GM18502 (cell line): Measurements from ENCODE around the gene CDH13.

Experiments used
- ATAC-seq: cut with Tn5 transposase; IDR thresholded peaks from one replicate; pipeline ENCODE4 v1.9.1; 2021; ENCODE audit warnings: mild to moderate bottlenecking; ENCODE audit not compliant: unreplicated experiment, poor library complexity

Gene CDH13

GRCh38 chr16:83196796-83197195, 570.0 kb downstream of the CDH13 start:
- ATAC-seq: no peak

GRCh38 chr16:83197450-83197849, 570.7 kb downstream of the CDH13 start:
- ATAC-seq: no peak

GRCh38 chr16:83198977-83199376, 572.2 kb downstream of the CDH13 start:
- ATAC-seq: no peak

GRCh38 chr16:83200005-83200779, 573.4 kb downstream of the CDH13 start:
- ATAC-seq: no peak

GRCh38 chr16:83201748-83202147, 575.0 kb downstream of the CDH13 start:
- ATAC-seq: no peak

GRCh38 chr16:83205896-83206295, 579.1 kb downstream of the CDH13 start:
- no peak for ATAC-seq

GRCh38 chr16:83206426-83206825, 579.7 kb downstream of the CDH13 start:
- ATAC-seq: no peak

- no peak for ATAC-seq
Observed at GRCh38 chr16:83211711-83212110, 584.9 kb downstream of the CDH13 start.

GRCh38 chr16:83212301-83212841, 585.6 kb downstream of the CDH13 start:
- ATAC-seq: no peak

GRCh38 chr16:83214671-83215070, 587.9 kb downstream of the CDH13 start:
- ATAC-seq: no peak

GRCh38 chr16:83215406-83216001, 588.7 kb downstream of the CDH13 start:
- ATAC-seq: no peak

GRCh38 chr16:83219285-83219684, 592.5 kb downstream of the CDH13 start:
- ATAC-seq: no peak

GRCh38 chr16:83220066-83220465, 593.3 kb downstream of the CDH13 start:
- ATAC-seq: no peak

- ATAC-seq: no peak
Observed at GRCh38 chr16:83224642-83225041, 597.9 kb downstream of the CDH13 start.

- ATAC-seq: no peak
Observed at GRCh38 chr16:83227336-83227735, 600.6 kb downstream of the CDH13 start.

- no peak for ATAC-seq
Observed at GRCh38 chr16:83231729-83232128, 605.0 kb downstream of the CDH13 start.

- ATAC-seq: no peak
Observed at GRCh38 chr16:83233153-83233552, 606.4 kb downstream of the CDH13 start.

GRCh38 chr16:83238949-83239691, 612.4 kb downstream of the CDH13 start:
- no peak for ATAC-seq

GRCh38 chr16:83244057-83244456, 617.3 kb downstream of the CDH13 start:
- ATAC-seq: no peak

GRCh38 chr16:83245061-83245460, 618.3 kb downstream of the CDH13 start:
- ATAC-seq: no peak

- ATAC-seq: no peak
Observed at GRCh38 chr16:83247767-83248372, 621.1 kb downstream of the CDH13 start.
